ENCODE results near the gene GPR34.
"Not testable (repeated sequence)": the region's sequence is repeated elsewhere in the genome, so short reads cannot be mapped to it uniquely, and the experiment has no call there.

The GPR34 gene, protein sequence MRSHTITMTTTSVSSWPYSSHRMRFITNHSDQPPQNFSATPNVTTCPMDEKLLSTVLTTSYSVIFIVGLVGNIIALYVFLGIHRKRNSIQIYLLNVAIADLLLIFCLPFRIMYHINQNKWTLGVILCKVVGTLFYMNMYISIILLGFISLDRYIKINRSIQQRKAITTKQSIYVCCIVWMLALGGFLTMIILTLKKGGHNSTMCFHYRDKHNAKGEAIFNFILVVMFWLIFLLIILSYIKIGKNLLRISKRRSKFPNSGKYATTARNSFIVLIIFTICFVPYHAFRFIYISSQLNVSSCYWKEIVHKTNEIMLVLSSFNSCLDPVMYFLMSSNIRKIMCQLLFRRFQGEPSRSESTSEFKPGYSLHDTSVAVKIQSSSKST

DNA sequence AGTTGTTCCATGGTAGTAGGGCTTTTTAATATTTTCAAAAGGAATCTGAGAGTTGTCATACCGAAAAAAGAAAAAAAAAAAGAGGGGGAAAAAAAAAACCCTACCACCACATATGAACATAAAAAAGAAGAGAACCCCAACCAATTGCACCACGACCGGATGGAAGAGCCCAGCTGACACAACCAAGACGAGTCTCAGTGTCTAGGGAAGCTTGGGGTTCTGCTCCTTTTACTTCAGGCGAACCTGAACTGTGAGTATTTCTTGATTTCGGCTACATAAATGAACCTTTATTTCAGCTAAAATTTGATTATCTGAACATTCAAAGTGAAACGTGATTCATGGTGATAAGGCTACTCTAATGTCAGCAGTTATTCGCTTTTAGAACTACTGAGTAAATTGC lies at the start of gene GPR34:
GPR34 (plus strand) TSS at position 139 of the 400 bp plus-strand sequence. CDS start 6,661 bp downstream, outside the sequence.
- peak; percentile 2 for DNase-seq

DNA sequence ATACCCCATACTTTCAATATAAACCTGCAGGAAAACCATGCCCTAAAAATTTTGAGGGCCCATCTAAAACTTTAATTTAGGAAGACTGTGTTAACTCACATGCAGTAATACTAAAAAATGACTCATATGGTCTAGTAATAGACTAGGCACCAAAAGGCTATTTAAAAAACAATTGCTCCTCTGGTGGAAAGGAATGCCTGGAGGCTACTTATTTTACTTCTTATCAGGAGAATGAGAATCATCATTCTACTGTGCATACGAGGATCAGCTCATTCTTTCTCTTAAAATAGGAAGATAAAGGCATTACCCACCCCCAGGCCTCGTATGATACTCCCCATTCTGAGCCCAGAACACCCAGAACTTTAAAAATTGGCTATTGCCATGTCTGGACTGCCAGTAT lies 42.6 kb upstream of the GPR34 start:
- not testable (repeated sequence) for DNase-seq

DNA sequence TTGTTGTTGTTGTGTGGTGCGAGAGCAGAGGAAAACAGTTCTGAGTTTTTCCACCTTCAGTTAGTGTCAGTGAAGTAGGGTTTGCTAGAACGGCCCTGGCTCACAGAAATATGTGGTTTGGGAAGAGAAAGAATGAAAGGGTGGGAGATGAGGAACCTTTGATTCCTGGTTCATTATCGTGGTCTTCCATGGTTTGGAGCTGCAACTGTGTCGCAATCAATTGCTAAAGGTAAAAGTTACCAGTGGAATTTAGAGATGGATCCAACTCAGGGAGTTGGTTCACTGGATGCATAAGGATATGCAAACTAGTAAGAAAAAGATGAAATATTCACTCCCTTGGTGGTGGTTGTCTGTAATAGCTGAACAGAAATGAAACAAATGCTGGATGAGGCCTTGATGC lies 35.6 kb upstream of the GPR34 start:
- DNase-seq, result no peak

DNA sequence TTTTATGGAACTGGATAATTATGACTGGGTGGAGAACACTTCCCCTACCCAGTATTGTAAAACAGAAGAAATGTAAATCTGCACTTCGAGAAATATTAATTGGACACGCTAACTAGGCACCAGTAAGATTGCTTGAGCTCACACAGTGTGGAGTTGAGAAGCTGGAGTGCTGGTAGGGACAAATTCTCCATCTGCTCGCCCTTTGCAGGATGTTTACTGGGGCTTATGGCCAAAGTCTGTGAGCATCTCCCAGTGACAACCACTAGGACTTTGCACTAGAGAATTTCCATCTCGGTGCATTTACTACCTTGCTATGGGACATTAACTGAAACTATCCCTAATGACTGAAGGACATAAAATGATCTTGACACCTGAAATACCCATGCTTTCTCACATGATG lies 33.7 kb upstream of the GPR34 start:
- DNase-seq, result no peak

DNA sequence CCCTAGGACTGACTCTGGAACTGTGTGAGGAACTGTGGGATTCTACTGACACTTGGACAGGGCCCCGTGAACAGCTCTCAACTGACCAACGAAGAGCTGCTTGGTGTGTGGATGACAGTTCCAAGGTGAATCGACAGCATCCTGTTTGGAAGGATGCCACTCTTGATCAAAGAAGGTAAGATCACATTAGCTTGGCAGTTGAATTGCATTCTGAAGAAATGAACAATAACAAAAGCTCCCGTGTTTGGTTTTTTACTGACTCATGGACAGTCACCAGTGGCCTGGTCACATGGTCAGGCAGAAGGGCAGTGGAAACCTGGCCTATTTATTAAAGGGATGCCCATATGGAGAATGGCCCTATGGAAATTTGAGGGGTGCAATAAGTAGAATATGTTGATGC lies 33.1 kb upstream of the GPR34 start:
- no peak for DNase-seq

DNA sequence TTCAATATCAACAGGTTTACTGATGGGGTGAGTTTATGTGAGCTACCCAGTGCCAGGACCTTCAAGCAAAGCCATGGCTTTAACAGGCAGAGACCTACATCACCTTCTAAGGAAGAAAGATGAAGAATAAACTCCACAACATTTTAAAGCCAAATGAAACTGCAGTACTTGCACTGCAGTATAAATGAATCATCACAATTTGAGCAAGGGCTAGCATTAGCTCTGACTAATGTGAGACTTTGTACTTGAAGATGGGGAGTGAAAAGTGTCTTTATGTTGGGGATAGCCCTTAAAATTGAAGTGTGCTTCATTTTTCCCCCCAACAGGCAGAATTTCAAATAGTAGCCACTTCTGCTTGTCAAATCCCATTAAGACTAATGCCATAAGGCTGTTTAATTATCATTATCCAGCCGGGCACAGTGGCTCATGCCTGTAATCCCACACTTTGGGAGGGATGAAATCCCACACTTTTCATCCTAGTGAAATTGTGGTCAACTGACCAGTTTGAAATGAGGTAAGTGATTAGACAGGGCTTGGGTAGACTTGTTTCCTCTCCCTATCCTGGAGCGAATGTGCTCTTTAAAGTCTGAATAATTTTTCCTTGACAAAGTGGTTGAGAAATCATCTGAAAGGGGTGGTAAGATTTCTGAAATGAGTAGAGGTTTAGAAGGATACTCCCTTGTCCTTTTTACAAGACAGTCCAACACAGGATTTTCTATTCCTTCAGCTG lies 27.2 kb upstream of the GPR34 start:
- DNase-seq, result no peak

DNA sequence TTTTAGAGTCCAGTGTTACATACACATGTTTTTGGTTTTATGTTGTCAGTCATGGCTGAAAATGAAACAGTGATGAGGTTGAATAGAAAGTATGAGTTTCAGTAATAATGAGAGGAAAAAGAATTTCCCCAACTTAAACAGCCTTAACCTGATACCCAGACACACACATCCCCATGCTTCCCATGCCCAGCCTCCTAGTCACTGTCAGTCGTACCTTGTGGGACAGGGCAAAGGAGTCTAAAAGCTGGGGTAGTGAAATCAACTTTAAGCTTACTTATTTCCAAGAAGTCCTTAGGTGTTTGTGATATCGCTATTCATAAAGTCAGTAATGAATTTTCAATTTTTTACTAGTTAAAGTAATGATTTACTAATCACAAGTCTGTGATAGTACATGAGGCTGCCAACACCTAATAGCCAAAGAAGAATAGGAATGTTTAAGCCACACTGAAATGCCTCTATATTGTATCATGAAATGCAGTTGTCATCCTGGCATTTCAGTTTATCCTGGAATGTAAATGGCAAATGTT lies 24.3 kb upstream of the GPR34 start:
- no peak for DNase-seq

DNA sequence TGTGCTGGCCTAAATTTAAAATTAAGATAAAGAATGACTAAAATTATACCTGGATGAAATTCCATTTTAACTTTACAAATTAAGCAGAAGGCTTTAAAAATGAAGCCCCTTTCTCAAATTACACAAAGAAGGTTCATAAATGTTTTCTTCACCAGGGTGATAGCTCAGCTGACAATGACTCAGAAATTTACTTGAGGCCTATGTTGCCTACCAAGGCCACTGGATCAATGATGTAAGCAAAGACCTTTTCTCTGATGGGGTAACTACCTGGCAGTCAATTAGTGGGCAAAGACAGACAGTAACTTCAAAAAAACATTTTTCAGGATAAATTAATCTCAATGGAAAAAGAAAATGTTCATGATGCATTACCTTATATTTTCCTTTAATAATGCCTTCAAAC lies 23.9 kb upstream of the GPR34 start:
- DNase-seq, result no peak

DNA sequence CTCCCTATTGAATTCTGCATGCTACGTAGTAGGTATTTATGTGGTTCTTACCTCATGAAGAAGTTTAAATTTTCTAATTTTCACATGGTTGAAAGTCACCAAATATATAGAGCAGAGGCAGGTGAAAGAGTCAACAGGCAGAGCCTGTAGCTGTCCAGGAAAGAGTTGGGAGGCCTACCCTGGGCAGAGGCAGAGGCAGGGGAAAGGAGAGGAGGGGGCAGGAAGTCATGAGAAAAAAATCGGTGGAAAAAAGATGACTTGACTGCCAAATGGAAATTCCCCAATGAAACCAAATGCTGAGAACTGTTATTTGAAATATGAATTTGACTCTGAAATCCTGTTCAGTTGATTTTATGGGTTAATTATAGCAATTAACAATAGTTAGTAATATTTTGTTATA lies 23.1 kb upstream of the GPR34 start:
- DNase-seq, result no peak

DNA sequence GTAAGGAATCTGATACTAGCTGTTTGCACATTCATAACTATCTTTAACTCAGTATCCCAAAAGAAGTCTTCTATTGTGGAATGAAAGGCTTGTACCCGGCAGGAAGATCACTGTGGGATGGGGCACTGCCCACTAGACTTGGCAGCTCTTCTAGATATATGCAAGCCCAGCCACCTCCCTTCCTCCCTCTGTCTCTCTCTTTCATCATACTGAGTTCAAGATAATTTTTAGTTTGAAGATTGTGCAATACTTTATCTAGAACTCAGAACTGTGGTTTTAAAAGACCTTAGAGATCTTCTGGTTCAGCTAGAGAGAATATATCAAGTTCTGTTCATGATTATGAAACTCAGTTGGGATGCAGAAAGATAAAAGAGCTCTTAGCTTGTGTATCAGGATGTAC lies 22.5 kb upstream of the GPR34 start:
- DNase-seq, result no peak

DNA sequence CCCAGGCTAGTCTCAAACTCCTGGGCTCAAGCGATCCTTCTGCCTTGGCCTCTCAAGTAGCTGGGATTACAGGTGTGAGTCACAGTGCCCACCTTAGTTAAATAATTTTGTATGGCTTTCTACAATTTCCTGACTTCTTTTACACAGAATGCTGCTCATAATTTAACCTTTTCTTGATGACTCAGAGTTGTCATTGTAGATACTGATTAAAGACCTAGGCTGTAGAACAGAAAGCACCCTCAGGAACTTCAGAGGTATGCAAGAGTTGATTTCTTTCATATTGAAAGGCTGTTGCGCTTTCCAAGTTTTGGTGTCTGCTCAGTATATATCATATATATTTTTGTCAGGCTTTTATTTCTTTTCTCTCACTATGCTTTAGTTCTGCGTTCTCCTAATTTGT lies 21.1 kb upstream of the GPR34 start:
- no peak for DNase-seq

DNA sequence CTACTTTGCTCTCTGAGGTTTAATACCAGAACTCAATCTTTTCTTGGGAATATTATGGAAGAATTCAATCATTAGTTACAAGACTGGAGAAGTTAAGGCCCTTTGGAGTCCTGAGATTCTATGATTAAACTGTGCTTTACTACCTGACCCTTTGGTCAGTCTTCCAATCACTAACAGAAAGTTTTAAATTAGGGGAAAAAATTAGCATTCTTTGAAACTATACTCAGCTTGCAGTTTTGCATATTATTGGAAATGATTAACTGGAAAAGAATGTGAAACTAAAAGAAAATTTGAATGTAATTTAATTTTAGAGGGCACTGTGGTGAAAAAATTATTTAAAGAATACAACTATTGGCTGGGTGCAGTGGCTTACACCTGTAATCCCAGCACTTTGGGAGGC lies 18.7 kb upstream of the GPR34 start:
- DNase-seq, result no peak

DNA sequence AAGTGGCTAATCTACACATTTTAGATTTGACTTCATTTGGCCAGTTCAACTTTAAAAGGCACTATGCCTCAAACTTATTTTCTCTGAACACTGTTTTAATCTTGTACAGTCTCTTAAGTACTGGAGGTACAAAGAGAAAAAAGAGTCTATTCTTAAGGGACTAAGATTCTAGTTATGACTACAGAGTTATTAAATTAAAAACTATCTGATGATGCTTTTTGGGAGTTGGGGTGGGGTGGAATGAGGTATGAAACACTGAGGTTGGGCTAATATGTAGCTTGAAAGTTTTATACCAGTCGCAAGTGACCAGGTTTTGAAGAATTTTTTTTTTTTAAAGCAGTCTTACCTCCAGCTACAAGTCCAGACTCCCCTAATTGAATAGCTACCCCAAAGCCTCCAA lies 17.7 kb upstream of the GPR34 start:
- DNase-seq, result no peak

DNA sequence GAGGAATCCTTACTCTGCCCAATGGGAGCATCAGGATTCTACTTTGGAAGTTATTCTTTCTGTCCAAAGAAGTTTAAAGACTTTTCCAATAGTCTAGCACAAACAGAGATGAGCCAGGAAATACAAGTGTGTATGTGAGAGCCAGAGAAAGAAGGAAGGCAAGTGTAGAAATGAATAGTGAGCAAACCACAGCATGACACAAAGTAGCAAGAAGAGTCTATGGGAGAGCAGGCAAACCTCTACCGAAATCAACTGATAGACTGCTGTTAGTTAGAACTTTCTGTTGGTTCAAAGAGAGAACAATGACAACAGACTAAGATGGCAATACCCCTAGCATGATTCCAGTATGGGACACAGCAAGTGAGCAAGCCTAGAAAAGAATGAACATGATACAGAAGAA lies 16.1 kb upstream of the GPR34 start:
- no peak for DNase-seq

DNA sequence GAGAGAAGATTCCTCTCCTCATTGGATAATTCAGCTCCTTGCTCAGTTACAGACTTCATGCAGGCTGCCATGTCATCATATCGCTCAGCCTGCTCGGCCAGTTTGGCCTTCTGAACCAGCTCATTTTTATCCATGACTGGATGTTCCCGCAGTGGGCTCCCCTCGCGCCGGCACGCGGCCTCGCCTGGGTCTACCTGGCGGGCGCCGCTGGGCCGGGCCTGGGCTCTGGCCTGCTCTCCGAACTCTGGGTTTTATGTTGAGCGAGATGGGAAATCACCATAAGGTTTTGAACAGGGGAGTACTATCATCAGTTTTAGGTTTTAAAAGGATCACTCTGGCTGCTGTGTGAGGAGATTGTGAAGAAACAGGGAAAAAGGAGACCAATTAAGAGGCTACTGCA lies 12.4 kb upstream of the GPR34 start:
- DNase-seq, result not testable (repeated sequence)

DNA sequence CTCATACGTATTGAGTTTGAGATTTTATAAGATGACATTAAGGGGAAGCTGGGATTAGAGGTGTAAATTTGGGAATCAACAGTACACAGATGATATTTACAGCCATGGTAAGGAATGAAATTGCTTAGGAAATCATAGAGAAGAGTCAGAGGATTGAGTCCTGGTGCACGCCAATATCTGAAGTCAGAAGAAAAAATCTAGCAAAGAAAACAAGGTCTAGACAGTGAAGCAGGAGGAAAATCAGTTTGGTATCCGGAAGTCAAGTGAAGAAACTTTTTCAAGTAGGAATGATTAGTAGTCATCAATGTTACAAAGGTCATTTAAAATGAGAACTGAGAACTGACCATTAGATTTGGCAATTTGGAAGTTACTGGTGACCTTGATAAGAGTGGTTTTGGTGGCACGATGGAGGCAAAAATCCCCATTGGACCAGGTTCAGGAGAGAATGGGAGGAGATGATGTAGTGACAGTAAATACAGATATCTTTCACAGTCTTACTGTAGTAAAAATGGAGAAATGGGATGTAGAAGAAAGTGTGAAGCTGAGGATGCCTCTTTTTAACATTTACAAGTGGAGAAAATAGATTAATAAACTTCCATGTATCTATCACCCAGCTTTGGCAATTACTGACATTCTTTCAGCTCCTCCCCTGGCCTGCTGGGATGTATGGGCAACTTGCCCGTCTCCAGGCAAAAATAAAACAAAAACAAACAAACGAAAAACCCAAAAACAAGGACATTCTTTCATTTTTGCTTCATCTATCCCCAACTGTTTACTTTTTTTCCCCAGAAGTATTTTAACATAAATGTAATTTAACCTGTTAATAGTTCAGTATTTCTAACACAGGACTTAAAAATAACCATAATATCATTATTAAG lies 11.4 kb upstream of the GPR34 start:
- DNase-seq, result no peak

DNA sequence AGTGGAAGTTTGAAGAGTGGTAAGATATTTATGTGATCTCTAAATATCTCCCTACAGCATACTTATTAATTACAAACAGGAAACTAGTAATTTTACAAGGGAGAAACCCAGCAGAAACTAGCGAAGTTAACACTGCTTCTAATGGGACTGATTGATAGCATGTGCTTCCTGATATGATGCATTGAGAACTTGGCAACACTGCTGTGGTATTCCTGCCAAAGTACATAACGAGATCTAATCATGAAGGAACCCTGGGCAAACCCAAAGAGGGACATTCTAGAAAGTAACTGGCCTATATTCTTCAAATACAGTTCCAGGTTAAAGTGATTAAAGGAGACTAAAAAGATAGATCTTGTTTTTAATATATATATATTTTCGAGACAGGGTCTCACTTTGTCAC lies 4.6 kb upstream of the GPR34 start:
- DNase-seq, result no peak

DNA sequence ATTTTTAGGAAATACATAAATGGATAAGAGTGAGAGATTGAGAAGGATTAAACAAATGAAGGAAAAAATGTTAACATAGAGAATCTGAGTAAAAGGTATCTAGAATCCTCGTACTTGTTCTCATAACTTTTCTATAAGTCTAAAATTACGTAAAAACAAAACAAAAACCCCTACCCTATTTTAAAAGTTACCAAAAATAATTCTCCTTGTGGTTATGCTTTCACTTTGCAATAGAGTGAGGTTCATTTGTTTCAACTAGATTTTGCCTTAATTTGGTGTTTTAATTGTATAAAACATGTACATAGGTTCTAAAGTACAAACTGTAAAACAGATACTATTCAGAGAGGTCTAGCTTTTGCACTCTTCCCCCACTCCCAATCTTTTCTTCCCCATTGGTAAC lies 3.8 kb upstream of the GPR34 start:
- no peak for DNase-seq

DNA sequence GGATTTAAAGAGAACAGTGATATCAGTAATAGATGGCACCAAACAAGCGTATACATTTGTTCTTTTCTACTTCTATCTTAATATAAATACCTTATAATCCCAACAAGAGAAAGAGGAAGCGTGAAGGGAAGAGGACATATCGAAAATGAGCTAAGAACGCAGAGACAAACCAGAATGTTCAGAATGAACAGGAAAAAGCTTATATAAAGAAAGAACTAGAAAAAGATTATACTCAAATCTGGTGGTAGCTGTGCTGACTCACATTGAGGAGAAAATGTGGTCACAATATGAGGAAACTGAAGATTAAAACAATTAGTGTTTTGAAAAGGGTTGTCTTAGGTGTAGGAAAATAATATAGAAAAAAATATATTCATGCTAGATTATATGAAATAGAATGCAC lies 2.0 kb upstream of the GPR34 start:
- DNase-seq, result no peak

DNA sequence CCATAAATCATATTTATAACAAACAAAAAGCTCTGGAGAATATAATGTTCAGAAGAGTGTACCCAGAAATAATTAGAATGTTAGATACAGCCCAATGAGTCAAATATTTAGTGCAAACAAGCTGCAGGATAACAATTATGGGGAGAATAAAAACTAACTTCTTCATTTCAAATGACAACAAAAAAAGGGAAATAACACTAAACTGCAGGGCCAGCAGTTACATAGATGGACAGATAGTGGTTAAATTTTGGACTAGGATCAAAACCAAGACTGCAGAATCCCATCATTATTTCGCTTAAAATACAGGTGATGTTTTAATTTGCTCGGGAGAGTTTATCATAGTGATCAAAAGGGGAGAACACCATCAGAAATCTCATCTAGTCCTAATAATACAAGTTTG lies 617 bp upstream of the GPR34 start:
- DNase-seq, result no peak

DNA sequence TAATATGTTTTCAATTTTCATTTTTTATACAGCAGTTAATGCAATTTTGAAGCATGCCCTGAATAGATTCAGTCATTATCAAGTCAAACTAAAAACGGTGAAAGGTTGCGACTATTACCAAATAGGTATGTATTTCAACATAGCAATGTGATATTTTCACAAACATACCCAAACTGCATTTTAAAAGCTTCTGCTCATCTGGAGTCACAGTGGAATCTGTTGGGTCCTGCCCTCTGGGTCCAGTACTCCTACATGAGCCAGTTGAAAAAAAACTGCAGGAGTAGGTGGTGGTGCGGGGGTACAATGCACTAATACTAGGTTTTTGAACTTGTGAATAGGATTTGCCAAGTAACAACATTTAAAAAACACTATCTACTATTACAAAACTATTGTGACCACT lies 938 bp downstream of the GPR34 start:
- no peak for DNase-seq

DNA sequence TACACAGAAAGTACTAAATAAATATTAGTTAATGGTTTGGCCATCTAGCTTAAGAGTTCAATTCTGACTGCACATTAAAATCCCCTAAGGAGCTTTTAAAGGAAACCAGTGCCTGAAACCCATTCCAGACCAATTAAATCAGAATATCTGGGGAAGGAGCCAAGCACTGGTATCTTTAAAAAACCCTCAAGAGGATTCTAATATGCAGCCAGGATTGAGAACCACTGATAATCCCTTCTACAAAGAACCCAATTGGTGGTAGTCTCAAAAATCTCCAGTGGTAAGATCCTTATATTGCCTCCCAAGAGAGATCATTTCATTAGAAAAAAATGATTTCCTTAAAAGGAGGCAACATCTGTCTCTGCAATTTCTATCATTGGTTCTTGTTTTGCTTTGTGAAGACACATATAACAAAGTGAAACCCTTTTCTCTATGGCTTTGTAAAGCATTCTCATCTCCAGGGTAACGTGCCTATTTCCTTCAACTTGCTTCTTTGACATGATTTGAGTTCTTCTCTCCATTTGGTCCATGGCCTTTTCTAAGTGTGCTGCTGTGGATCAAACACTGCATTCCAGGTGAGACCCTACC lies 3.5 kb downstream of the GPR34 start:
- DNase-seq, result no peak

DNA sequence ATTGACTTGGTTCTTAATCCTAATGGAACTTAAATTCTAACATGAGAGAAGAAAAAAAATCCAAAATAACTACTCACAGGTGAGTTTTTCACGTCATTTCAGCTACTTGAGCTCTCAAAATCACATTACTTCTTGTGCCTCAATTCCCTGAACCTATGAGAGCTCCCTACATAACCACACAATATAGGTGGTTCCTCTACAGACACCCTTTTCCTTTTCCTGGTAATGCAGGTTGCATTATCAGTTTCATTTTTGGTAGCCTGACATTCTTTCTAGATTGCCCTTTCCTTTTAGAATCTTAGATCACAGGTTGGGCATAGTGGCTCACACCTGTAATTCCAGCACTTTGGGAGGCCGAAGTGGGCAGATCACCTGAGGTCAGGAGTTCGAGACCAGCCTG lies 4.3 kb downstream of the GPR34 start:
- no peak for DNase-seq

Data from stimulated activated naive CD4-positive, alpha-beta T cell treated with Interleukin-2 at 50 U/mL for 16 hours (primary cell).